ENCODE results near the gene ZFP92. TPM values are rescaled to one million over a fixed set of nuclear protein-coding genes. Genes with fewer than 3 reads are reported as not detected.
"Not testable (repeated sequence)": the region's sequence is repeated elsewhere in the genome, so short reads cannot be mapped to it uniquely, and the experiment has no call there.

Gene ZFP92
- total RNA-seq, 2 experiments from 2014 or later, result 0.03 TPM; not detected in 1

DNA sequence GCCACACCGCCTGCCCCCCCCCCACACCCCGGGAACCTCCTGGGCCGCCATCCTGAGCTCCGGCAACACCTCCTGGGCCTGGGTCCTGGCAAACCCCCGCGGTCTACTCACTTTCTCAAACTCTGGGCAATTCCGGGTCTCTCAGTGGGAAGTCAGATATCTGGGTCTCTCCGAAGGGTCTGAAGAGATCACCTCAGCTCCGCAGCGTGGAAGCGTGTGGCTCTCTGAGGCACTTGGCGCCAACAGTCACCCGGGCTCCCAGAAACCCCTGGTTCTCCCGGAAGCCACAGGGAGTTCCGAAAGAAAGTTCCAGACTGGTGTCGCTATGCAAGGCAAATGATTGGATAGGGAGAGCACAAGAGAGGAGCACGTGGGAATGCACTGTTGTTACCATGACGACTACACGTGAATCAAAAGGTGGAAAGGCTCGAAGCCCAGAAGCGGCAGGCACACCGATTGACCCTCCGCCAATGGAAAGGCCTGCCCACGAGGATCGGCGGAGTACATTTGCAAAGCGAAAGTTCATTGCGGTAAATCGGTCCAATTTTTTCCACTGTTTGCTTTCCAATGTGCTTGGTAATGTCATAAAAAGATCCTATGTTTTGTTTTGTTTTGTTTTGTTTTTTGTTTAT is 10.0 kb upstream of the ZFP92 start, which contains the start of gene PNMA6E:
Gene PNMA6E, minus strand, starts transcription at position 218 of the 632 bp plus-strand sequence. CDS start 2,501 bp downstream, outside the sequence.
- ChIA-PET CTCF (ENCODE audit: unreplicated experiment) (no interaction called here), POLR2A (no interaction called here)
- H3K4me2 ChIP-seq (ENCODE audit: low read length), result no peak within 1 kb of the TSS
- no peak for TF ChIP-seq EZH2phosphoT487 (IDR thresholded peaks at IDR 0.05; ENCODE audit: borderline replicate concordance, low read depth, low read length)
- TF ChIP-seq, protein P1, sequence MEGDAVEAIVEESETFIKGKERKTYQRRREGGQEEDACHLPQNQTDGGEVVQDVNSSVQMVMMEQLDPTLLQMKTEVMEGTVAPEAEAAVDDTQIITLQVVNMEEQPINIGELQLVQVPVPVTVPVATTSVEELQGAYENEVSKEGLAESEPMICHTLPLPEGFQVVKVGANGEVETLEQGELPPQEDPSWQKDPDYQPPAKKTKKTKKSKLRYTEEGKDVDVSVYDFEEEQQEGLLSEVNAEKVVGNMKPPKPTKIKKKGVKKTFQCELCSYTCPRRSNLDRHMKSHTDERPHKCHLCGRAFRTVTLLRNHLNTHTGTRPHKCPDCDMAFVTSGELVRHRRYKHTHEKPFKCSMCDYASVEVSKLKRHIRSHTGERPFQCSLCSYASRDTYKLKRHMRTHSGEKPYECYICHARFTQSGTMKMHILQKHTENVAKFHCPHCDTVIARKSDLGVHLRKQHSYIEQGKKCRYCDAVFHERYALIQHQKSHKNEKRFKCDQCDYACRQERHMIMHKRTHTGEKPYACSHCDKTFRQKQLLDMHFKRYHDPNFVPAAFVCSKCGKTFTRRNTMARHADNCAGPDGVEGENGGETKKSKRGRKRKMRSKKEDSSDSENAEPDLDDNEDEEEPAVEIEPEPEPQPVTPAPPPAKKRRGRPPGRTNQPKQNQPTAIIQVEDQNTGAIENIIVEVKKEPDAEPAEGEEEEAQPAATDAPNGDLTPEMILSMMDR (conservative IDR thresholded peaks at IDR 0.05; ENCODE audit: low read length), result no peak
- no peak within 1 kb of the TSS for H2AFZ ChIP-seq (ENCODE audit: low read length)
- H3K36me3 ChIP-seq (ENCODE audit: insufficient read depth, low read length), result no peaks in the 10 kb centered on the region
- H4K20me1 ChIP-seq (ENCODE audit: insufficient read depth, low read length), result no peaks in the 10 kb centered on the region
- no peaks in the 10 kb centered on the region for H3K9me2 ChIP-seq (ENCODE audit: insufficient read depth, low read length)
- no peaks in the 10 kb centered on the region for H3K9me3 ChIP-seq (ENCODE audit: low read length)
- no peaks in the 10 kb centered on the region for H3K4me1 ChIP-seq (ENCODE audit: insufficient read depth, low read length, poor library complexity, severe bottlenecking)
- H3K27ac ChIP-seq (ENCODE audit: low read depth, low read length, poor library complexity, severe bottlenecking), result no peak within 1 kb of the TSS
- BruUV-seq (replicated peaks), result no TSS peak
- no peak within 1 kb of the TSS for H3K4me3 ChIP-seq (ENCODE audit: low read depth, low read length, poor library complexity, severe bottlenecking)
- no peak for DNase-seq (ENCODE audit: low spot score)
- no peaks in the 10 kb centered on the region for H3K79me2 ChIP-seq (ENCODE audit: insufficient read depth, low read depth, low read length)
- intact Hi-C loops (cut with micrococcal nuclease; ENCODE audit: unreplicated experiment), result no loop called here

DNA sequence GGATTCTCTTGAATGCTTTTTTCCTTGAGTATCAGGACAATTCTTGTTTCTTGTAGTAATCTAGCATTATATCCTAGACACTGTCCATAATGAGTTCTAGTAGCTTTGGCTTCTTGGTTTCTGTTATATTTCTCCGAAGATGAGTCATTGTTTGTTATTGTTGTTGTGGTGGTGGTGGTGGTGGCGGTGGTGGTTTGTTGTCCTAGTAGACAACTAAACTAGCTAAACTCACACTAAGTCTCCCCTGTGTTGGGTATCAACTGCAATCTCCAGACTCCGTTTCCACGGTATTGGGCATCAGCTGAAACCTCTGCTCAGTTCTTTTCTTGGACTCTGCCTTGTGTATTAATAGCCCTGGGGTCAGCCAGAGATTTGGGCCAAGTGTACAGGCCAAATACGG is 6.9 kb upstream of the ZFP92 start:
- POLR2A ChIA-PET, result not testable (repeated sequence)

DNA sequence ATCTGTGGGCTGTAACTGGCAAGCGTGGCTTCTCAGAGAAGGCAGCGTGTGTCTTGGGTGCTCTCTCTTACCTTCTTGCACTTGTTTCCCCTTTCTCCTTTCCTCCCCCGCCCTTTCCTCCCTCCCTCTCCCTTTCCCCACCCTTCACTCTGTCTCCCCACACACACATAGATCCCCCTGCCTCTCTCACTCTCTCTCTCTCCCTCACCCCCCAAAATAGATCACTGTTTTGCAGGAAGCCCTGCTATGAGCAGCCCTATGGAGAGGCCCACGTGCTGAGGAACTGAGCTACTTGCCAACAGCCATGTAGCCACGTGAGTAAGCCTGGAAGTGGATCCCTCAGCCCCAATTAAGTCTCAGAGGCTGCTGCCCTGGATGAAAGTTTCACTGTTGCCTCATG is 5.8 kb upstream of the ZFP92 start:
- Histone ChIP-seq H4K20me1 (ENCODE audit: insufficient read depth, low read length) (no peaks in the 10 kb centered on the region), H3K79me2 (ENCODE audit: insufficient read depth, low read depth, low read length) (no peaks in the 10 kb centered on the region), H3K4me3 (ENCODE audit: low read depth, low read length, poor library complexity, severe bottlenecking) (no peak overlapping the region), H3K27ac (ENCODE audit: low read depth, low read length, poor library complexity, severe bottlenecking) (no peak overlapping the region), H3K4me2 (ENCODE audit: low read length) (no peak overlapping the region), H3K4me1 (ENCODE audit: insufficient read depth, low read length, poor library complexity, severe bottlenecking) (no peaks in the 10 kb centered on the region), H3K36me3 (ENCODE audit: insufficient read depth, low read length) (no peaks in the 10 kb centered on the region), H3K9me3 (ENCODE audit: low read length) (no peaks in the 10 kb centered on the region), H3K9me2 (ENCODE audit: insufficient read depth, low read length) (no peaks in the 10 kb centered on the region), H2AFZ (ENCODE audit: low read length) (no peak overlapping the region)
- BruUV-seq (replicated peaks), result no TSS peak
- CTCF ChIA-PET (ENCODE audit: unreplicated experiment), result no interaction called here
- no peak for DNase-seq (ENCODE audit: low spot score)
- POLR2A ChIA-PET, result no interaction called here
- intact Hi-C loops (cut with micrococcal nuclease; ENCODE audit: unreplicated experiment), result no loop called here
- TF ChIP-seq, protein P1 (conservative IDR thresholded peaks at IDR 0.05; ENCODE audit: low read length), result no peak
- TF ChIP-seq EZH2phosphoT487 (IDR thresholded peaks at IDR 0.05; ENCODE audit: borderline replicate concordance, low read depth, low read length), result no peak

More for the DNA sequence above, 6.9 kb upstream of the ZFP92 start:
- H3K79me2 ChIP-seq (ENCODE audit: insufficient read depth, low read depth, low read length); H3K9me3 ChIP-seq (ENCODE audit: low read length); H3K36me3 ChIP-seq (ENCODE audit: insufficient read depth, low read length); H3K4me1 ChIP-seq (ENCODE audit: insufficient read depth, low read length, poor library complexity, severe bottlenecking); DNase-seq (ENCODE audit: low spot score); CTCF ChIA-PET (ENCODE audit: unreplicated experiment); H3K4me3 ChIP-seq (ENCODE audit: low read depth, low read length, poor library complexity, severe bottlenecking); H4K20me1 ChIP-seq (ENCODE audit: insufficient read depth, low read length); BruUV-seq (replicated peaks); intact Hi-C loops (cut with micrococcal nuclease; ENCODE audit: unreplicated experiment); H3K4me2 ChIP-seq (ENCODE audit: low read length); H3K9me2 ChIP-seq (ENCODE audit: insufficient read depth, low read length); H2AFZ ChIP-seq (ENCODE audit: low read length); H3K27ac ChIP-seq (ENCODE audit: low read depth, low read length, poor library complexity, severe bottlenecking): not testable (repeated sequence)
